GM12891 (cell line): ENCODE results near the gene RNF5.
A peak's percentile ranks its signal among the peaks of the same experiment; 100 is the strongest.

Experiments
- DNase-seq: peaks from one replicate; pipeline ENCODE4 v3.0.0; 2011; ENCODE audit warnings: low spot score; ENCODE audit not compliant: insufficient read length
- FAIRE-seq: peaks from 2 replicates; lab custom pipeline; 2011; peaks lifted over from hg19 to GRCh38; lab: Jason Lieb, UNC
- PAX5 ChIP-seq: IDR thresholded peaks from 2 replicates; pipeline ENCODE4 v1.6.1; 2011; ENCODE audit warnings: low read length, moderate library complexity, mild to moderate bottlenecking; ENCODE audit not compliant: insufficient read depth, severe bottlenecking
- POLR2A ChIP-seq: IDR thresholded peaks from 2 replicates; pipeline ENCODE4 v1.6.1; 2011; ENCODE audit warnings: low read depth, low read length, control low read depth
- POLR2AphosphoS5 ChIP-seq: IDR thresholded peaks from 2 replicates; pipeline ENCODE4 v1.6.1; 2011; ENCODE audit warnings: low read depth, low read length, control low read depth
- POU2F2 ChIP-seq: IDR thresholded peaks from 2 replicates; pipeline ENCODE4 v1.6.1; 2011; ENCODE audit warnings: low read depth, mild to moderate bottlenecking, control low read depth, low read length, moderate library complexity
- SPI1 ChIP-seq: IDR thresholded peaks from 2 replicates; pipeline ENCODE4 v1.6.1; 2011; ENCODE audit warnings: low read depth, low read length, control low read depth
- TAF1 ChIP-seq: IDR thresholded peaks from 2 replicates; pipeline ENCODE4 v1.6.1; 2011; ENCODE audit warnings: low read depth, low read length, control low read depth

The RNF5 gene

DNA sequence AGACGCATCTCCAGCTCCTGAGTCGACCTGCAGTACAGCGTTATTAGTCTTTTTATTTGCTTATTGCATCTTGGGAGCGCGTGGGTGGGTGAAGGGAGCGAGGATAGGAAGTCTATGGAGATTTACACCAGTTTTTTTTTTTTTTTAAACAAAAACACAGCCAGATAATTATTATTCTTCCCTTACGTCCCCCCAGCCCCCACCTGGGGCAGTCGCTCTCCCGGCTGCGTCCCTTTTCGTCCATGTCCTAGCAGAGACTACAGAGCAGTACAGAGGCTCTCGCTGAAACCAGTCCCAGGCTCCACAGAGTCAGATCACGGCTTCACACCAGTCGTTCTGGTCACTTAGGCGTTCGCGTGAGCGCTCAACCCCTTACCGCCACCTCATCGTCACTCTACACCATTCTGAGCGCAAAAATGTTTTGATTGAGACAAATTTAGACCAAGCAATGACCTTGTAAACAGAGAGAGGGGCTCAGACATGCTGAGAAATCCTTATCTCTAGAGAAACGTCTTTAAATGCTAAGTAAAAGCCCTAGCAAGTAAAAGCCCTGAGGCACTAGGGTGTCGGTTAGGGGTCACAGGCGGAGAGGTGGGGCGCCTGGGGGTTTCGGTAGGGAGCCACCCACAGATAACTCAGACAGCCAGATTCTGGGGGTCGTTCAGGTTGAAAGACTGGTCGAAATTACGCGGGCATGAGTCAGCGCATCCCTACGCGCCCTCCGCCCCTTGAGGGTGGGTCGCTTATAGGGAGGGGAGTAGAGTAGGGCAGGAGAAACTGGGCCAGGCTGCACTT, 25.2 kb upstream of the RNF5 start:
- TF ChIP-seq POU2F2 (no peak), PAX5 (no peak), POLR2A (no peak), POLR2AphosphoS5 (no peak), TAF1 (no peak), SPI1 (no peak)
- no peak for FAIRE-seq
- no peak for DNase-seq

DNA sequence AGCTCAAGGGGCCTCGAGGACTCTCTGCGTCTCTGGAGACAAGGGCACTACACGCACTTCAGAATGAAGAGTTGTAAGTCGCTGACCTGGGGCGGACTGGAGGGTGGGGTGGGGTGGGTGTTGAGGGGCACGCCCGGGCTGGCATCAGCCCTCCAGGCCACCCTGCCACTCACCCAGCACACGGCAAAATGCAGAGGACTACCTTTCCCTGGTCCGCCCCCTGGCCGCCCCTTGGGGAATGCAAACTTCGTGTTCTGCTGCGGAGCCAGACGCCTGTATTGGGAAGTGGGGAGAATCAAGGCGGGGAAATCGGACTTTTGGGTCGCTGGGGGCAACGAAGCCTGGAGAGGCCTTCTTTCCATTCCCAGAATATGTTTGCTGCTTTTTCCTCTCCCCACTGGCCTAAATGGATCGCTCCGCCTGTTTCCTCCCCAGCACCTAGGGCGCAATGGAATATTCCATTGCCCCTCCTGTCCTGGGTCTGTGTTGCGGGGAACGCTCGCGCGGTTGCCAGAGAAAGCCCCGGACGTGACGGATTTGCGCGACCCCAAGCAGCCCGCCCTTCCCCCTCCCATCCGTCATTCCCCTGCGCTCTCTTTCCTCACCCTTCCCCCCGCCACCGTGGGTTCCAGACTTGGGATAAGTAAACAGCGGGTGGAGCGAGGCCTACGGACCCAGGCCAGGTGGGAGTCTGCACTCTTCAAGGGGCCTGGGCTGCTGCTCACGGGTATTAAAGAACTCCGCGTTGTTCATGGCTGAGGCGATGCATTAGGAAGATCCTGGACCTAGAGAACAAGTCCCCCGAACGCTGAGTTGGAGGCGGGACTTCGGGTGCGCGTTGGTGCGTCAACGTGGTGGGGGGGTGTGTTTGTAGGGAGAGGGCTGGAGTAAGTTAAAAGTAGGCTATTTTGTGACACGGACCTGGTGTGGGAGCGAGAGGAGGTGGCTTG, 24.4 kb upstream of the RNF5 start, which contains the start of gene PPT2:
Gene PPT2, plus strand, starts transcription at position 578 of the 950 bp plus-strand sequence. CDS start 454 bp downstream, outside the sequence.
- no peak for TF ChIP-seq PAX5
- peak; percentile 21; the same call in 1 of the 2 replicates for TF ChIP-seq TAF1
- peak; percentile 78 for FAIRE-seq
- DNase-seq = peak; percentile 69

DNA sequence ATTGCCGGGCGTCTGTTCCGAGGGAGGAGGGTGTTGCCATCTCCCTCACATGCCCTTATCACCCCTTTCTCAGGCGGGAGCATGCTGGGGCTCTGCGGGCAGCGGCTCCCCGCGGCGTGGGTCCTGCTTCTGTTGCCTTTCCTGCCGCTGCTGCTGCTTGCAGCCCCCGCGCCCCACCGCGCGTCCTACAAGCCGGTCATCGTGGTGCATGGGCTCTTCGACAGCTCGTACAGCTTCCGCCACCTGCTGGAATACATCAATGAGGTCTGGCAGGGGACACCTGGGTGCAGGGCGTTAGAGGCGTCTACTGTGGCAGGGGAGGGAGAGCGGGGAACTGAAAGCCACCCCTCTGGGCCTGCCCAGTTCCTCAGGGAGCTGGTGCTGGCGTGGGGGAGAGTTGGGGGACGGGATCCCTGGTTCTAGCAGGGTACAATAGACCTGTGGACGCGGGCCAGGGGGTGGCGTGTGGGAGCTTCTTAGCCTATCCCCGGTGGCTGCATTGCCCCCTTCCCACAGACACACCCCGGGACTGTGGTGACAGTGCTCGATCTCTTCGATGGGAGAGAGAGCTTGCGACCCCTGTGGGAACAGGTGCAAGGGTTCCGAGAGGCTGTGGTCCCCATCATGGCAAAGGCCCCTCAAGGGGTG, 23.6 kb upstream of the RNF5 start:
- FAIRE-seq (peak; percentile 82), DNase-seq (peak; percentile 83)
- no peak for TF ChIP-seq PAX5
- TF ChIP-seq SPI1 = peak; percentile 46

DNA sequence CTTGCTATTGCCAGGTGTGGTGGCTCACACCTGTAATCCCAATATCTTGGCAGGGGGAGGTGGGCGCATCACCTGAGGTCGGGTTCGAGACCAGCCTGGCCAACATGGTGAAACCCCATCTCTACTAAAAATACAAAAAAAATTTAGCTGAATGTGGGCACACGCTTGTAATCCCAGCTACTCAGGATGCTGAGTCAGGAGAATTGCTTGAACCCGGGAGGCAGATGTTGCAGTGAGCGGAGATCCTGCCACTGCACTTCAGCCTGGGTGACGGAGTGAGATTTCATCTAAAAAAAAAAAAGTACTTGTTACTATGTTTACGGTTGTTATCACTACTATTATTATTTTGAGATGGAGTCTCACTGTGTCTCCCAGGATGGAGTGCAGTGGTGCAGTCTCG, 21.3 kb upstream of the RNF5 start:
- TF ChIP-seq POU2F2 (no peak), SPI1 (no peak), TAF1 (no peak), POLR2A (no peak), PAX5 (no peak), POLR2AphosphoS5 (no peak)
- DNase-seq = no peak
- no peak for FAIRE-seq

DNA sequence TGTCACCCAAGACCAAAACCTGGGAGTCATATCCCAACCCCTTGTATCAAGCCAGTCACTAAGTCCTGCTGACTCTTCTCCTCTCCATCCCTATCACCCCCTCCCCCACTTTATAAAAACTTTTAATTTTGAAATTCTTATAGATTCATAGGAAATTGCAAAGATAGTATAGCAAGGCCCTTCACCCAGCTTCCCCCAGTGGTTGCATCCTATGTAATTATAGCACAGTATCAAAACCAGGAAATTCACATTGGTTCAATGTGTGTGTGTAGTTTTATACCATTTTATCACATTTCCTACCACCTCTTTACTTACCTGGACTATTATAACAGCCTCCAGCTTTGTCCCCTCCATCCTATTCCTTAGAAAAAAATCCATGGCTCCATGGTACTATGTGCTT, 20.2 kb upstream of the RNF5 start:
- TF ChIP-seq POLR2AphosphoS5 (no peak), TAF1 (no peak), PAX5 (no peak), POLR2A (no peak), POU2F2 (no peak), SPI1 (no peak)
- no peak for DNase-seq
- no peak for FAIRE-seq

DNA sequence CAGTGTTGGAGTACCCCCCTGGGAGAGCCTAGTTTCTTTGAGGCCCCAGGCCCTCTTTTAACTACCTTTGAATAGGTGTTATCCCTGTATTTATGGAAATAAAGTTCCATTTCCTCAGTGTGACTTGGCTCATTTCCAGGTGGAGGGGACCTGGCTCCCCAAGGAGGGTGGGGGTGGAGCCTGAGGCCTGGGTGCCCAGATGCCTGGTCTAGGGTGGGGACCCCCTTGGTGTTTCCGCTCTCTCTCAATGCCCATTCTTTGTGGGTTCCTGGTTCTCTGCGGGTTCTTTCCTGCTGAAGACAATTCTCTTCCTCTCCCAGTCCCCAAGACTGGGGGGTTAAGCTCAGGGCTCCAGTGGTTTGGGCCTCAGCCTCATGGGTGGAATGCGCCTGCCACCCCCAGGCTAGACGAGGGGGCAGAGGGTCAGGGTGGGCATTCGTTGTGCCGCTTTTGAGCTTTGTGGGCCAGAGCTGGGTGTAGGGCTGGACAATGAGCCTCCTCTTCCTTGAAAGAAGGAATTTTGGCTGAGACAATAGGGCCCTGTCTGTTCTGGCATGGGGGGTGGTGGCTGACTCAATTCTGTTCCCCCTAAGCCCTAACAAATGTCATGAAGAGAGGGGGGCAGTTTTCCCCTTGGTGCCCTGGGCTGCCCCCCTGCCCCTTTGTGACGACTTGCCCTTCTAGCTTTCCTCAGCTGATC, 14.5 kb upstream of the RNF5 start:
- TF ChIP-seq SPI1 (no peak), POU2F2 (no peak), POLR2A (no peak), PAX5 (no peak), POLR2AphosphoS5 (no peak), TAF1 (no peak)
- FAIRE-seq = no peak

DNA sequence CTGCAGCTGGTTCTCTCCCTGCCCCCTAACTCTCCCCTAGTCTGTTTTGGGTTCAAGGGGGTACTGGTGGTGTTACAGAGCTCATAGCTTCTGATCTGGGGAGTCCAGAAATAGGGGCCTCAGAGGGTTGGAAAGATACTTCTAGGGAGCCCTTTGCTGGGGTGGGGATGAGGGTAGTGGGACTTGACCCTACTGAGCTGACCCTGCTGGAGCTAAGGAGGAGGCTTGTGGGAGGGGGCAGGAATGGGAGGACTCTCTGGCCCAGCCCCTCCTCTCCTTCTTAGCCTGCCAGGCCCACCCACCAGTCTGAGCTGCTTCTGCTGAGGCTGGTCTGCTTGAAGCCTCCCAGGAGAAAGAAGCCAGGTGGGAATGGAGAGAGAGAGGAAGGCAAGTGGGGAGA, 13.9 kb upstream of the RNF5 start, which contains the start of gene EGFL8:
Gene EGFL8, plus strand, starts transcription at position 301 of the 400 bp plus-strand sequence. CDS start 1,571 bp downstream, outside the sequence.
- TF ChIP-seq POLR2A (no peak), PAX5 (no peak), POU2F2 (no peak), SPI1 (no peak), TAF1 (no peak), POLR2AphosphoS5 (no peak)
- no peak for DNase-seq
- no peak for FAIRE-seq

More for the DNA sequence above, 14.5 kb upstream of the RNF5 start:
- DNase-seq = no peak

DNA sequence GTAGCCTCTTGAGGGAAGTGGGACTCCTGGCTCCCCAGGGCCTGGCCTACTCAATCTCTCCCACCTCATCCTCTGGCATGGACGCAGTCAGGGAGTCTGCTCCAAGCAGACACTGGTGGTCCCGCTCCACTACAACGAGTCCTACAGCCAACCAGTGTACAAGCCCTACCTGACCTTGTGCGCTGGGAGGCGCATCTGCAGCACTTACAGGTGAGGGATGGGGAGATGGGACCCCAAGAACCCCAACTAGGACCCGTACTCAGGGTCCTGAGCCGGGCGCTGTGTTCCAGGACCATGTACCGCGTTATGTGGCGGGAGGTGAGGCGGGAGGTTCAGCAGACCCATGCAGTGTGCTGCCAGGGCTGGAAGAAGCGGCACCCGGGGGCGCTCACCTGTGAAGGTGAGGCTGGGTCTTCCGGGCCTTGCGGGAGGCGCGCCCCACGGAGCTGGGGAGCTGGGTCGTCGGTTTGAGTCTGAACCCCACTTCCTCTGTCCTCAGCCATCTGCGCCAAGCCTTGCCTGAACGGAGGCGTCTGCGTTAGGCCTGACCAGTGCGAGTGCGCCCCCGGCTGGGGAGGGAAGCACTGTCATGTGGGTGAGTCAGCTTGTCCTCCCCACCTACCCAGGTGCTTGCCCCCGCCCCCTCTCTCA, 11.7 kb upstream of the RNF5 start:
- TF ChIP-seq POLR2A = no peak
- TF ChIP-seq POU2F2 = no peak
- no peak for TF ChIP-seq TAF1
- TF ChIP-seq PAX5 = no peak
- no peak for TF ChIP-seq POLR2AphosphoS5
- no peak for TF ChIP-seq SPI1
- no peak for DNase-seq
- no peak for FAIRE-seq

DNA sequence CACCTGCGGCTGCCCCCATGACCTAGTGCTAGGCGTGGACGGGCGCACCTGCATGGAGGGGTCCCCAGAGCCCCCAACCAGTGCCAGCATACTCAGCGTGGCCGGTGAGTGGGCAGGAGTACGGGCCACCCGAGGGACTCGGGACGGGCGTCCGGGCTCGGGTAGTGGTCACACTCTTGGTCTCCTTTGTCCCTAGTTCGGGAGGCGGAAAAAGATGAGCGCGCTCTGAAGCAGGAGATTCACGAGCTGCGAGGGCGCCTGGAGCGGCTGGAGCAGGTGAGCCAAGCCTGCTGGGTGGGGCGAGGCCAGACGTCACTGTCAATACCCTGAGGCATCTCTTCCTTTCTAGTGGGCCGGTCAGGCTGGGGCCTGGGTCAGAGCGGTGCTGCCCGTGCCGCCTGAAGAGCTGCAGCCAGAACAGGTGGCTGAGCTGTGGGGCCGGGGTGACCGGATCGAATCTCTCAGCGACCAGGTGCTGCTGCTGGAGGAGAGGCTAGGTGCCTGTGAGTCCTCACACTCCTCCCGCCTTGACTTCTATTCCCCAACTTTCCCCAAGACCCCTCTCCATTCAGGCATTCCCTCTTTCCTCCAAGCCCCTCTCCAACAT, 10.9 kb upstream of the RNF5 start:
- TF ChIP-seq POU2F2 (no peak), TAF1 (no peak), SPI1 (no peak)
- DNase-seq (no peak), FAIRE-seq (no peak)
